HL-60 (cell line): ENCODE measurements around the gene CERS6.

Experiments used
- CTCF ChIP-seq: IDR thresholded peaks from one replicate; pipeline ENCODE4 v1.5.1; 2011; ENCODE audit warnings: low read length, control low read depth, inconsistent platforms; ENCODE audit not compliant: insufficient read depth
- POLR2AphosphoS5 ChIP-seq: IDR thresholded peaks from 2 replicates; pipeline ENCODE4 v1.6.1; 2012; ENCODE audit warnings: low read depth

GRCh38 chr2:168534926-168535325, 78.9 kb downstream of the CERS6 start:
- TF ChIP-seq CTCF (no peak), POLR2AphosphoS5 (no peak)
